Measurements from ENCODE around the gene SENP2. TPM values are rescaled to one million over a fixed set of nuclear protein-coding genes. Genes with fewer than 3 reads are reported as not detected.

The SENP2 gene
- total RNA-seq, 2 experiments from 2014 or later = 61.1 to 61.2 TPM

DNA sequence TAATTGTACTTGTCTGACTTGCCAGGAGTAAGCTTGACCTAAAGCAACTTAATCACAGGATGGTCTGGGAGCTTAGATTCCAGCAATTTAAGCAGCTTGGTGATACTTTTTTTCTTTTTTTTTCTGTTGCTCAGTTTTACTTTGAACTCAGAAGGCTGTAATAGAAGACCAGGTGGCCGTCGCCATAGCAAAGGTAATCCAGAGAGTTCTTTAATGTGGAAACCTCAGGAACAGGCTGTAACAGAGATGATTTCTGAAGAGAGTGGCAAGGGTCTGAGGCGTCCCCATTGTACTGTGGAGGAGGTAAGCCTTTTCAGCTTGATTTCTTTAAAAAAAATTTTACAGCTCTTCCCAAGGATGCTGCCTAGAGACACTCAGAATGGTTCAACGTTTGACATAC is 20.1 kb downstream of the SENP2 start:
- H3K36me3 Mint-ChIP-seq (ENCODE audit: low read depth) = peaks cover 86% of the 10 kb centered on the region
- H3K27me3 ChIP-seq (ENCODE audit: control insufficient read depth in 1 of 2, insufficient read depth in 2 of 2, low read length in 2 of 2) = no peaks in the 10 kb centered on the region
- no peaks in the 10 kb centered on the region for H3K9me3 ChIP-seq (ENCODE audit: control insufficient read depth in 1 of 2, insufficient read depth in 1 of 2, low read length in 2 of 2)
- no peak for DNase-seq
- ATAC-seq (ENCODE audit: poor library complexity) = no peak
- no peak overlapping the region for H3K4me3 ChIP-seq (ENCODE audit: low read length)
- peaks cover 8% of the 10 kb centered on the region for H3K4me1 Mint-ChIP-seq (ENCODE audit: low read depth)
- H3K4me3 Mint-ChIP-seq = no peak overlapping the region
- TF ChIP-seq, protein P1, sequence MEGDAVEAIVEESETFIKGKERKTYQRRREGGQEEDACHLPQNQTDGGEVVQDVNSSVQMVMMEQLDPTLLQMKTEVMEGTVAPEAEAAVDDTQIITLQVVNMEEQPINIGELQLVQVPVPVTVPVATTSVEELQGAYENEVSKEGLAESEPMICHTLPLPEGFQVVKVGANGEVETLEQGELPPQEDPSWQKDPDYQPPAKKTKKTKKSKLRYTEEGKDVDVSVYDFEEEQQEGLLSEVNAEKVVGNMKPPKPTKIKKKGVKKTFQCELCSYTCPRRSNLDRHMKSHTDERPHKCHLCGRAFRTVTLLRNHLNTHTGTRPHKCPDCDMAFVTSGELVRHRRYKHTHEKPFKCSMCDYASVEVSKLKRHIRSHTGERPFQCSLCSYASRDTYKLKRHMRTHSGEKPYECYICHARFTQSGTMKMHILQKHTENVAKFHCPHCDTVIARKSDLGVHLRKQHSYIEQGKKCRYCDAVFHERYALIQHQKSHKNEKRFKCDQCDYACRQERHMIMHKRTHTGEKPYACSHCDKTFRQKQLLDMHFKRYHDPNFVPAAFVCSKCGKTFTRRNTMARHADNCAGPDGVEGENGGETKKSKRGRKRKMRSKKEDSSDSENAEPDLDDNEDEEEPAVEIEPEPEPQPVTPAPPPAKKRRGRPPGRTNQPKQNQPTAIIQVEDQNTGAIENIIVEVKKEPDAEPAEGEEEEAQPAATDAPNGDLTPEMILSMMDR (IDR thresholded peaks at IDR 0.05) = no peak
- no peaks in the 10 kb centered on the region for H3K27me3 Mint-ChIP-seq
- ChIA-PET CTCF (no interaction called here), POLR2A (interaction anchor here (0.7 to 0.9 kb wide), 2 partner anchors 19 to 674 kb away, joined by 3 to 6 read pairs; no protein-coding TSS in a partner anchor)
- no peak overlapping the region for H3K27ac ChIP-seq (ENCODE audit: low read depth in 1 of 2, low read length in 2 of 2)
- intact Hi-C loops (cut with DNase I, micrococcal nuclease) = no loop called here
- H3K36me3 ChIP-seq (ENCODE audit: insufficient read depth, low read length) = peaks cover 75% of the 10 kb centered on the region
- H3K27ac Mint-ChIP-seq = no peak overlapping the region
- no peaks in the 10 kb centered on the region for H3K4me1 ChIP-seq (ENCODE audit: insufficient read depth, low read length)
- no peaks in the 10 kb centered on the region for H3K9me3 Mint-ChIP-seq

DNA sequence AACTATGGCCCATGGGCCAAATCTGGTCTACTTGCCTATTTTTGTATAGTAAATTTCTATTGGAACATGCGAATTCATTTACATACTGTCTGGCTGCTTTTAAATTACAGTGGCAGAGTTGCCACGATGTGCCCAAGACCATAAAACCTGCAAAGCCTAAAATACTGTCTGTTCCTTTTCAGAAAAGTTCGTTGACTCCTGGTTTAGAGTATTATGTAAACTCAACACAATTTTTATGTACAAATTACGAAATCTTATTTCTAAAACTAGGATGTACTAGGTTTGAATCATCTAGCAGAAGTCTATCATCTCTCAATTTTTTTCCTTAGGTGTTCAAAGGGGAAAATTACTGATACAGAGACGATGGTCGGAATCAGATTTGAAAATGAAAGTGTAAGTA is 26.9 kb downstream of the SENP2 start:
- Histone ChIP-seq H3K4me1 (ENCODE audit: insufficient read depth, low read length) (no peaks in the 10 kb centered on the region), H3K27ac (ENCODE audit: low read depth in 1 of 2, low read length in 2 of 2) (peak overlapping the region in 1 of 2 donors; percentile 50), H3K4me3 (ENCODE audit: low read length) (peak overlapping the region; percentile 19), H3K9me3 (ENCODE audit: control insufficient read depth in 1 of 2, insufficient read depth in 1 of 2, low read length in 2 of 2) (no peaks in the 10 kb centered on the region), H3K27me3 (ENCODE audit: control insufficient read depth in 1 of 2, insufficient read depth in 2 of 2, low read length in 2 of 2) (no peaks in the 10 kb centered on the region), H3K36me3 (ENCODE audit: insufficient read depth, low read length) (peaks cover 66% of the 10 kb centered on the region)
- DNase-seq (peak in 1 of 14 experiments; percentile 23), ATAC-seq (ENCODE audit: poor library complexity) (no peak)
- Mint-ChIP-seq H3K4me1 (ENCODE audit: low read depth) (no peaks in the 10 kb centered on the region), H3K27ac (no peak overlapping the region), H3K36me3 (ENCODE audit: low read depth) (peaks cover 82% of the 10 kb centered on the region), H3K4me3 (no peak overlapping the region), H3K27me3 (no peaks in the 10 kb centered on the region), H3K9me3 (no peaks in the 10 kb centered on the region)
- ChIA-PET POLR2A (no interaction called here), CTCF (interaction anchor here (0.7 kb wide), 1 partner anchor 25 kb away, joined by 3 read pairs; no protein-coding TSS in a partner anchor)
- TF ChIP-seq, protein P1 (IDR thresholded peaks at IDR 0.05) = no peak
- intact Hi-C loops (cut with DNase I, micrococcal nuclease) = no loop called here

DNA sequence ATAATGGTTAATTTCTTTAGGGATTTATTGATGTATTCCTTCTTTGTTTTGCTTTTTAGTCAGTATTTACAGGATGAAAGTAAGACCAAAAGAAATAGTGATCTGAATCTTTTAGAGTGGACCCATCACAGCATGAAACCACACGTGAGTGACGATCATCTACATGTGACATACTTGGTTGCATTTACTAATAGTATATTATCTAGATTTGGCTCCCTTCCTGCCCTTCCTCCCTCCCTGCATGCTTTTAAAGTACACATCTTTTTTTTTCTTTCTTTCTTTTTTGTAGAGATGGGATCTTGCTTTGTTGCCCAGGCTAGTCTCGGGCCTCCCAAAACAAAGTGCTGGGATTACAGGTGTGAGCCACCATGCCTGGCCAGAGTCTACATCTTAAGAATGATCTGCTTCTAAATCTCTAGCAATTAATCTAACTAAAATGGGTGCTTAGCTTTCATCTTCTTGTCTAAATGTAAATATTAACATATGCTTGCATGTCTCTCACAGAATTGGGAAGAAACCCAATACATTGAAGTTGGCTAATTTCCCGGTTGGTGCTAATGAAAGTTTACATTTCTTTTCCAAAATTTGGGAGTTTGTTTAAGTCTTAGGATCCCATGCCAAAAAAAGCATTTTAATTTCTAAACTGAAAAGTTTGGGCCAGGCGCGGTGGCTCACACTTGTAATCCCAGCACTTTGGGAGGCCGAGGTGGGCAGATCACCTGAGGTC is 38.0 kb downstream of the SENP2 start:
- H3K27ac Mint-ChIP-seq = no peak overlapping the region

More for the DNA sequence above, 38.0 kb downstream of the SENP2 start:
- Mint-ChIP-seq H3K36me3 (ENCODE audit: low read depth) (peaks cover 66% of the 10 kb centered on the region), H3K27me3 (no peaks in the 10 kb centered on the region), H3K9me3 (no peaks in the 10 kb centered on the region), H3K4me1 (ENCODE audit: low read depth) (no peaks in the 10 kb centered on the region), H3K4me3 (no peak overlapping the region)
- Histone ChIP-seq H3K4me3 (ENCODE audit: low read length) (no peak overlapping the region), H3K36me3 (ENCODE audit: insufficient read depth, low read length) (peaks cover 58% of the 10 kb centered on the region), H3K27me3 (ENCODE audit: control insufficient read depth in 1 of 2, insufficient read depth in 2 of 2, low read length in 2 of 2) (no peaks in the 10 kb centered on the region), H3K9me3 (ENCODE audit: control insufficient read depth in 1 of 2, insufficient read depth in 1 of 2, low read length in 2 of 2) (no peaks in the 10 kb centered on the region), H3K27ac (ENCODE audit: low read depth in 1 of 2, low read length in 2 of 2) (no peak overlapping the region), H3K4me1 (ENCODE audit: insufficient read depth, low read length) (no peaks in the 10 kb centered on the region)
- ChIA-PET POLR2A (no interaction called here), CTCF (interaction anchor here (0.6 kb wide), 1 partner anchor 51 kb away, joined by 4 read pairs; no protein-coding TSS in a partner anchor)
- no peak for DNase-seq
- no peak for ATAC-seq (ENCODE audit: poor library complexity)
- intact Hi-C loops (cut with DNase I, micrococcal nuclease) = no loop called here
- TF ChIP-seq, protein P1 (IDR thresholded peaks at IDR 0.05) = no peak
